HG03354 (cell line): Measurements from ENCODE around the gene GSK3A.

Experiments
- ATAC-seq: cut with Tn5 transposase; IDR thresholded peaks from one replicate; pipeline ENCODE4 v1.9.1; 2021; ENCODE audit warnings: mild to moderate bottlenecking; ENCODE audit not compliant: unreplicated experiment, poor library complexity, severe bottlenecking

The GSK3A gene

DNA sequence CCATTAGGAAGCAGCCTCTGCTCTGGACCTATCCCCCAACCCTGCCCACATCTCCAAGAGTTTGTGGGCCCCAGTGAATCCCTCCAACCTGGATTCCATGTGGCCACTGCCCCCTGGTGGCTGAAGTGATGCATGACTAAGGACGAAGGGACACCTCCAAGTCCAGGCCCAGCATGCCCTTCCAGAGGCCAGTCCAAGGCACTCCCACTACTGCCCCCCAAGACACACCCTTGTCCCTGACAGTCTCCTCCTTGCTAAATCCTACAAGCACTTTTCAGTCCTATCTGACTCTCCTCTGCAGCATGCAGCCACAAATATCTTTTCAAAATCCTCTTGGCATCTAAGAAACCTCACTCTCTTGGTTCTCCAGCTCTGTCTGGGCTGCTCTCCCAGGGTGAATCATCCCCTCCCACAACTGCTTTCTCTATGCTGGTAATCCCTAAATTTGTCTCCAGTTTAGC lies 58.0 kb downstream of the GSK3A start:
- no peak for ATAC-seq
